NCI-H1694 treated with DMSO at 0.1 percent for 48 hours (cell line): ENCODE results near the gene TSSK2.
A peak's percentile ranks its signal among the peaks of the same experiment; 100 is the strongest.

Source experiments
- DNase-seq: peaks from one replicate; lab custom pipeline; 2025; lab: John Stamatoyannopoulos, UW

The TSSK2 gene

GRCh38 chr22:19169002-19169946, 38.2 kb downstream of the TSSK2 start:
- no peak for DNase-seq

- DNase-seq = no peak
Observed at GRCh38 chr22:19169947-19170318, 38.8 kb downstream of the TSSK2 start.

GRCh38 chr22:19172213-19173046, 41.3 kb downstream of the TSSK2 start:
- no peak for DNase-seq

- DNase-seq = no peak
Observed at GRCh38 chr22:19173047-19174035, 42.2 kb downstream of the TSSK2 start.

GRCh38 chr22:19174106-19175025, 43.3 kb downstream of the TSSK2 start:
- DNase-seq = no peak

GRCh38 chr22:19175026-19175601, 44.0 kb downstream of the TSSK2 start:
- DNase-seq = no peak

- no peak for DNase-seq
Observed at GRCh38 chr22:19175602-19176174, 44.6 kb downstream of the TSSK2 start.

- no peak for DNase-seq
Observed at GRCh38 chr22:19176175-19176643, 45.1 kb downstream of the TSSK2 start.

GRCh38 chr22:19176732-19177131, 45.6 kb downstream of the TSSK2 start:
- no peak for DNase-seq

GRCh38 chr22:19177164-19178064, 46.3 kb downstream of the TSSK2 start:
- DNase-seq = no peak

- no peak for DNase-seq
Observed at GRCh38 chr22:19178065-19178656, 47.1 kb downstream of the TSSK2 start.

- peak; percentile 30 for DNase-seq
Observed at GRCh38 chr22:19178657-19179496, 47.8 kb downstream of the TSSK2 start, which contains the start of gene SLC25A1. SLC25A1 (minus strand) TSS chr22:19178736; CDS start chr22:19178673, 63 bp downstream.

- DNase-seq = peak; percentile 25
Observed at GRCh38 chr22:19179497-19180048, 48.5 kb downstream of the TSSK2 start.

GRCh38 chr22:19180234-19180633, 49.1 kb downstream of the TSSK2 start:
- no peak for DNase-seq

- DNase-seq = no peak
Observed at GRCh38 chr22:19180740-19181410, 49.8 kb downstream of the TSSK2 start.

- no peak for DNase-seq
Observed at GRCh38 chr22:19181786-19182471, 50.8 kb downstream of the TSSK2 start.
